GM21367 (cell line): ENCODE measurements around the gene KIAA0825.
"Not testable (repeated sequence)": the region's sequence is repeated elsewhere in the genome, so short reads cannot be mapped to it uniquely, and the experiment has no call there.

Experiments used
- ATAC-seq: cut with Tn5 transposase; IDR thresholded peaks from one replicate; pipeline ENCODE4 v1.9.1; 2021; ENCODE audit not compliant: unreplicated experiment

Gene KIAA0825

GRCh38 chr5:94595281-94595840 lies 23.0 kb downstream of the KIAA0825 start:
- ATAC-seq: no peak

GRCh38 chr5:94577466-94578245 lies 40.7 kb downstream of the KIAA0825 start:
- peak; percentile 72 for ATAC-seq

GRCh38 chr5:94575196-94575595 lies 43.2 kb downstream of the KIAA0825 start:
- ATAC-seq: no peak

GRCh38 chr5:94573349-94573748 lies 45.1 kb downstream of the KIAA0825 start:
- ATAC-seq: not testable (repeated sequence)

GRCh38 chr5:94571415-94571814 lies 47.0 kb downstream of the KIAA0825 start:
- ATAC-seq: no peak

GRCh38 chr5:94564812-94565211 lies 53.6 kb downstream of the KIAA0825 start:
- no peak for ATAC-seq

- no peak for ATAC-seq
These were observed 56.0 kb downstream of the KIAA0825 start for GRCh38 chr5:94562327-94562971.

GRCh38 chr5:94558028-94558427 lies 60.4 kb downstream of the KIAA0825 start:
- ATAC-seq: no peak

GRCh38 chr5:94551858-94552257 lies 66.5 kb downstream of the KIAA0825 start:
- peak; percentile 53 for ATAC-seq

GRCh38 chr5:94545870-94546625 lies 72.4 kb downstream of the KIAA0825 start:
- no peak for ATAC-seq

- ATAC-seq: no peak
These were observed 73.4 kb downstream of the KIAA0825 start for GRCh38 chr5:94544875-94545547.

GRCh38 chr5:94544031-94544650 lies 74.3 kb downstream of the KIAA0825 start:
- peak; percentile 89 for ATAC-seq

GRCh38 chr5:94540856-94541494 lies 77.4 kb downstream of the KIAA0825 start:
- no peak for ATAC-seq

- ATAC-seq: no peak
These were observed 80.1 kb downstream of the KIAA0825 start for GRCh38 chr5:94538260-94538659.

- no peak for ATAC-seq
These were observed 91.7 kb downstream of the KIAA0825 start for GRCh38 chr5:94526706-94527105.

- ATAC-seq: peak; percentile 86
These were observed 93.3 kb downstream of the KIAA0825 start for GRCh38 chr5:94524841-94525697.

- no peak for ATAC-seq
These were observed 95.4 kb downstream of the KIAA0825 start for GRCh38 chr5:94523018-94523417.

GRCh38 chr5:94522117-94522516 lies 96.3 kb downstream of the KIAA0825 start:
- no peak for ATAC-seq
